GM23248 (cell line): ENCODE measurements around the gene RFX3. TPM values are rescaled to one million over a fixed set of nuclear protein-coding genes. Genes with fewer than 3 reads are reported as not detected.
A peak's percentile ranks its signal among the peaks of the same experiment; 100 is the strongest.
"Not testable (repeated sequence)": the region's sequence is repeated elsewhere in the genome, so short reads cannot be mapped to it uniquely, and the experiment has no call there.

Experiments
- DNase-seq: peaks from one replicate; pipeline ENCODE4 v3.0.0-alpha.2; 2015
- H2AFZ ChIP-seq: fragments of 200-600 bp; sonication (generic); 2 replicates; pipeline ENCODE4 v1.6.1; 2016; ENCODE audit warnings: antibody characterized with exemption
- H3F3A ChIP-seq: fragments of 200-600 bp; sonication (generic); 2 replicates; pipeline ENCODE4 v1.6.1; 2016; ENCODE audit warnings: mild to moderate bottlenecking, antibody characterized with exemption, mixed run types; ENCODE audit not compliant: insufficient read depth
- H3K27ac ChIP-seq: fragments of 200-600 bp; sonication (generic); 2 replicates; pipeline ENCODE4 v1.5.1; 2016; ENCODE audit warnings: mild to moderate bottlenecking
- H3K27me3 ChIP-seq: fragments of 200-600 bp; sonication (generic); replicated peaks from 2 replicates; pipeline ENCODE4 v1.6.1; 2016; ENCODE audit warnings: mild to moderate bottlenecking; ENCODE audit not compliant: insufficient read depth
- H3K36me3 ChIP-seq: fragments of 200-600 bp; sonication (generic); 2 replicates; pipeline ENCODE4 v1.6.1; 2016; ENCODE audit warnings: low read depth, mild to moderate bottlenecking
- H3K4me1 ChIP-seq: fragments of 200-600 bp; sonication (generic); 2 replicates; pipeline ENCODE4 v1.6.1; 2016; ENCODE audit warnings: mild to moderate bottlenecking; ENCODE audit not compliant: insufficient read depth
- H3K4me2 ChIP-seq: fragments of 200-600 bp; sonication (generic); one replicate; pipeline ENCODE4 v1.6.1; 2016; ENCODE audit warnings: mild to moderate bottlenecking; ENCODE audit not compliant: unreplicated experiment
- H3K4me3 ChIP-seq: fragments of 200-600 bp; sonication (generic); 2 replicates; pipeline ENCODE4 v1.5.1; 2016; ENCODE audit warnings: mild to moderate bottlenecking
- H3K79me2 ChIP-seq: fragments of 200-600 bp; sonication (generic); 2 replicates; pipeline ENCODE4 v1.6.1; 2016; ENCODE audit warnings: mild to moderate bottlenecking; ENCODE audit not compliant: insufficient read depth
- H3K9ac ChIP-seq: fragments of 200-600 bp; sonication (generic); 2 replicates; pipeline ENCODE4 v1.6.1; 2016; ENCODE audit warnings: mild to moderate bottlenecking
- H3K9me2 ChIP-seq: fragments of 200-600 bp; sonication (generic); 2 replicates; pipeline ENCODE4 v1.6.1; 2016; ENCODE audit warnings: mixed run types, mild to moderate bottlenecking, moderate library complexity; ENCODE audit not compliant: insufficient read depth
- H3K9me3 ChIP-seq: fragments of 200-600 bp; sonication (generic); one replicate; pipeline ENCODE4 v1.6.1; 2017; ENCODE audit warnings: low read depth
- H4K20me1 ChIP-seq: fragments of 200-600 bp; sonication (generic); 2 replicates; pipeline ENCODE4 v1.6.0; 2016; ENCODE audit not compliant: insufficient read depth
- EZH2 ChIP-seq: fragments of 200-600 bp; sonication (generic); IDR thresholded peaks from 2 replicates; pipeline ENCODE4 v1.6.1; 2018; ENCODE audit warnings: antibody characterized with exemption, mild to moderate bottlenecking; ENCODE audit not compliant: insufficient read depth, poor library complexity, severe bottlenecking
- EZH2phosphoT487 ChIP-seq: fragments of 200-600 bp; sonication (generic); IDR thresholded peaks from 2 replicates; pipeline ENCODE4 v1.6.1; 2018; ENCODE audit warnings: antibody characterized with exemption, moderate library complexity, mild to moderate bottlenecking, low read depth; ENCODE audit not compliant: insufficient read depth
- WGBS, 2 experiments: methylation state at CpG; one replicate each; pipeline ENCODE4 v1.1.6; 2015 to 2017; ENCODE audit warnings: low lambda C conversion rate in 2 of 2, low coverage in 1 of 2; ENCODE audit errors: missing lambda C conversion rate in 2 of 2; 5-methylcytosine and 5-hydroxymethylcytosine counted together
- in situ Hi-C: fragments of 300-500 bp; cut with MboI; formaldehyde crosslinking; loops from 2 replicates; pipeline ENCODE4 v1.15.0; 2020
- polyA plus RNA-seq: library from polyadenylated mRNA; unstranded; fragments of >200 nt; fragmentation: Nextera tagmentation; extraction: Ambion mirVana; gene quantifications from 2 replicates; pipeline ENCODE4 v1.2.1, GENCODE V29; 2016
- total RNA-seq: library from RNA; depleted of rRNA; stranded (reverse); fragments of >200 nt; shearing (Covaris generic); gene quantifications from 2 replicates; pipeline ENCODE4 v1.2.3, GENCODE V29; 2014

The RFX3 gene
- total and polyA plus RNA-seq, 2 experiments from 2014 or later = 0.80 to 1.9 TPM

GRCh38 chr9:3308609-3309008 is 217.2 kb downstream of the RFX3 start:
- H3K9ac ChIP-seq = no peak overlapping the region
- H3K27me3 ChIP-seq = no peaks in the 10 kb centered on the region
- no peaks in the 10 kb centered on the region for H3K36me3 ChIP-seq
- no peak overlapping the region for H3K27ac ChIP-seq
- WGBS, 2 experiments = 96% methylated on average over 2 of the region's 2 CpGs
- H3K4me1 ChIP-seq = no peaks in the 10 kb centered on the region
- no peaks in the 10 kb centered on the region for H3K9me2 ChIP-seq
- in situ Hi-C loops = no loop called here
- no peak overlapping the region for H3K4me2 ChIP-seq
- H3K9me3 ChIP-seq = no peaks in the 10 kb centered on the region
- no peak for DNase-seq
- H3K79me2 ChIP-seq = no peaks in the 10 kb centered on the region
- H4K20me1 ChIP-seq = no peaks in the 10 kb centered on the region
- H2AFZ ChIP-seq = no peak overlapping the region
- H3F3A ChIP-seq = no peaks in the 10 kb centered on the region
- H3K4me3 ChIP-seq = no peak overlapping the region
- TF ChIP-seq EZH2 (no peak), EZH2phosphoT487 (no peak)

- in situ Hi-C loops, H4K20me1 ChIP-seq, H3K9me3 ChIP-seq, H3K27me3 ChIP-seq, H2AFZ ChIP-seq, H3K27ac ChIP-seq, H3K9me2 ChIP-seq, H3K9ac ChIP-seq, H3K4me2 ChIP-seq, H3K4me3 ChIP-seq, H3K4me1 ChIP-seq, H3K36me3 ChIP-seq, H3F3A ChIP-seq, H3K79me2 ChIP-seq, DNase-seq: not testable (repeated sequence)
- WGBS, 2 experiments = 85 to 92% methylated on average over 1 of the region's 1 CpG
These were observed 221.4 kb downstream of the RFX3 start for GRCh38 chr9:3304388-3304787.

- H2AFZ ChIP-seq = no peak overlapping the region
- no peak overlapping the region for H3K4me2 ChIP-seq
- no peak for DNase-seq
- H3K9ac ChIP-seq = no peak overlapping the region
- TF ChIP-seq EZH2phosphoT487 = no peak
- no peak for TF ChIP-seq EZH2
- no peaks in the 10 kb centered on the region for H3K4me1 ChIP-seq
- H3F3A ChIP-seq = no peaks in the 10 kb centered on the region
- H4K20me1 ChIP-seq = no peaks in the 10 kb centered on the region
- no peak overlapping the region for H3K4me3 ChIP-seq
- no peaks in the 10 kb centered on the region for H3K27me3 ChIP-seq
- H3K36me3 ChIP-seq = no peaks in the 10 kb centered on the region
- in situ Hi-C loops = no loop called here
- H3K27ac ChIP-seq = no peak overlapping the region
- no peaks in the 10 kb centered on the region for H3K9me3 ChIP-seq
- H3K79me2 ChIP-seq = no peaks in the 10 kb centered on the region
- WGBS, 2 experiments = 66 to 68% methylated on average over 2 of the region's 2 CpGs
- no peaks in the 10 kb centered on the region for H3K9me2 ChIP-seq
These were observed 225.9 kb downstream of the RFX3 start for GRCh38 chr9:3299872-3300271.

GRCh38 chr9:3296536-3296935 is 229.3 kb downstream of the RFX3 start:
- Histone ChIP-seq H2AFZ (no peak overlapping the region), H3K4me3 (no peak overlapping the region), H3K27me3 (no peaks in the 10 kb centered on the region), H3K4me2 (no peak overlapping the region), H3K4me1 (peaks cover 6% of the 10 kb centered on the region; the same call in 1 of the 2 replicates), H3K27ac (no peak overlapping the region), H3F3A (no peaks in the 10 kb centered on the region), H4K20me1 (no peaks in the 10 kb centered on the region), H3K79me2 (no peaks in the 10 kb centered on the region), H3K9ac (no peak overlapping the region), H3K36me3 (no peaks in the 10 kb centered on the region), H3K9me2 (no peaks in the 10 kb centered on the region), H3K9me3 (no peaks in the 10 kb centered on the region)
- 95% methylated on average over 4 of the region's 4 CpGs for WGBS, 2 experiments
- DNase-seq = no peak
- in situ Hi-C loops = no loop called here
- TF ChIP-seq EZH2 (no peak), EZH2phosphoT487 (no peak)

- Histone ChIP-seq H3K27me3 (no peaks in the 10 kb centered on the region), H3K4me3 (no peak overlapping the region), H4K20me1 (no peaks in the 10 kb centered on the region), H3K9me3 (no peaks in the 10 kb centered on the region), H3K79me2 (no peaks in the 10 kb centered on the region), H3K4me2 (no peak overlapping the region), H3K27ac (no peak overlapping the region), H2AFZ (no peak overlapping the region), H3K9ac (no peak overlapping the region), H3K4me1 (peaks cover 6% of the 10 kb centered on the region; the same call in 1 of the 2 replicates), H3F3A (no peaks in the 10 kb centered on the region), H3K9me2 (no peaks in the 10 kb centered on the region), H3K36me3 (no peaks in the 10 kb centered on the region)
- in situ Hi-C loops = no loop called here
- TF ChIP-seq EZH2phosphoT487 = no peak
- no peak for TF ChIP-seq EZH2
- DNase-seq = peak; percentile 42
These were observed 233.5 kb downstream of the RFX3 start for GRCh38 chr9:3292311-3292710.
